ENCODE measurements around the gene L3MBTL4.

The L3MBTL4 gene

GRCh38 chr18:6139007-6139406 is 275.7 kb downstream of the L3MBTL4 start:
- TF ChIP-seq TCF12 (IDR thresholded peaks at IDR 0.05; ENCODE audit: low read depth), result no peak
- TF ChIP-seq NFIC (IDR thresholded peaks at IDR 0.05), result no peak
- no peak for TF ChIP-seq TEAD4 (IDR thresholded peaks at IDR 0.05)
- no peak for TF ChIP-seq USF1 (IDR thresholded peaks at IDR 0.05)
- TF ChIP-seq CEBPB (IDR thresholded peaks at IDR 0.05), result no peak
- TF ChIP-seq, protein P1, sequence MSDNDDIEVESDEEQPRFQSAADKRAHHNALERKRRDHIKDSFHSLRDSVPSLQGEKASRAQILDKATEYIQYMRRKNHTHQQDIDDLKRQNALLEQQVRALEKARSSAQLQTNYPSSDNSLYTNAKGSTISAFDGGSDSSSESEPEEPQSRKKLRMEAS (IDR thresholded peaks at IDR 0.05), result no peak
- TF ChIP-seq FOXM1 (IDR thresholded peaks at IDR 0.05; ENCODE audit: borderline replicate concordance, low read depth), result no peak
- no peak for TF ChIP-seq RAD21 (IDR thresholded peaks at IDR 0.05; ENCODE audit: low read depth)
- TF ChIP-seq EGR1 (IDR thresholded peaks at IDR 0.05), result no peak
- TF ChIP-seq CREB1 (IDR thresholded peaks at IDR 0.05; ENCODE audit: low read depth), result no peak
- TF ChIP-seq YY1 (IDR thresholded peaks at IDR 0.05; ENCODE audit: low read depth), result no peak
- TF ChIP-seq EP300 (IDR thresholded peaks at IDR 0.05; ENCODE audit: borderline replicate concordance), result no peak
- no peak for TF ChIP-seq ZBTB7A (IDR thresholded peaks at IDR 0.05; ENCODE audit: low read depth)
- no peak for TF ChIP-seq TAF1 (IDR thresholded peaks at IDR 0.05; ENCODE audit: low read depth)
- TF ChIP-seq, protein P2, sequence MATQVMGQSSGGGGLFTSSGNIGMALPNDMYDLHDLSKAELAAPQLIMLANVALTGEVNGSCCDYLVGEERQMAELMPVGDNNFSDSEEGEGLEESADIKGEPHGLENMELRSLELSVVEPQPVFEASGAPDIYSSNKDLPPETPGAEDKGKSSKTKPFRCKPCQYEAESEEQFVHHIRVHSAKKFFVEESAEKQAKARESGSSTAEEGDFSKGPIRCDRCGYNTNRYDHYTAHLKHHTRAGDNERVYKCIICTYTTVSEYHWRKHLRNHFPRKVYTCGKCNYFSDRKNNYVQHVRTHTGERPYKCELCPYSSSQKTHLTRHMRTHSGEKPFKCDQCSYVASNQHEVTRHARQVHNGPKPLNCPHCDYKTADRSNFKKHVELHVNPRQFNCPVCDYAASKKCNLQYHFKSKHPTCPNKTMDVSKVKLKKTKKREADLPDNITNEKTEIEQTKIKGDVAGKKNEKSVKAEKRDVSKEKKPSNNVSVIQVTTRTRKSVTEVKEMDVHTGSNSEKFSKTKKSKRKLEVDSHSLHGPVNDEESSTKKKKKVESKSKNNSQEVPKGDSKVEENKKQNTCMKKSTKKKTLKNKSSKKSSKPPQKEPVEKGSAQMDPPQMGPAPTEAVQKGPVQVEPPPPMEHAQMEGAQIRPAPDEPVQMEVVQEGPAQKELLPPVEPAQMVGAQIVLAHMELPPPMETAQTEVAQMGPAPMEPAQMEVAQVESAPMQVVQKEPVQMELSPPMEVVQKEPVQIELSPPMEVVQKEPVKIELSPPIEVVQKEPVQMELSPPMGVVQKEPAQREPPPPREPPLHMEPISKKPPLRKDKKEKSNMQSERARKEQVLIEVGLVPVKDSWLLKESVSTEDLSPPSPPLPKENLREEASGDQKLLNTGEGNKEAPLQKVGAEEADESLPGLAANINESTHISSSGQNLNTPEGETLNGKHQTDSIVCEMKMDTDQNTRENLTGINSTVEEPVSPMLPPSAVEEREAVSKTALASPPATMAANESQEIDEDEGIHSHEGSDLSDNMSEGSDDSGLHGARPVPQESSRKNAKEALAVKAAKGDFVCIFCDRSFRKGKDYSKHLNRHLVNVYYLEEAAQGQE (IDR thresholded peaks at IDR 0.05; ENCODE audit: low read depth), result no peak

DNA sequence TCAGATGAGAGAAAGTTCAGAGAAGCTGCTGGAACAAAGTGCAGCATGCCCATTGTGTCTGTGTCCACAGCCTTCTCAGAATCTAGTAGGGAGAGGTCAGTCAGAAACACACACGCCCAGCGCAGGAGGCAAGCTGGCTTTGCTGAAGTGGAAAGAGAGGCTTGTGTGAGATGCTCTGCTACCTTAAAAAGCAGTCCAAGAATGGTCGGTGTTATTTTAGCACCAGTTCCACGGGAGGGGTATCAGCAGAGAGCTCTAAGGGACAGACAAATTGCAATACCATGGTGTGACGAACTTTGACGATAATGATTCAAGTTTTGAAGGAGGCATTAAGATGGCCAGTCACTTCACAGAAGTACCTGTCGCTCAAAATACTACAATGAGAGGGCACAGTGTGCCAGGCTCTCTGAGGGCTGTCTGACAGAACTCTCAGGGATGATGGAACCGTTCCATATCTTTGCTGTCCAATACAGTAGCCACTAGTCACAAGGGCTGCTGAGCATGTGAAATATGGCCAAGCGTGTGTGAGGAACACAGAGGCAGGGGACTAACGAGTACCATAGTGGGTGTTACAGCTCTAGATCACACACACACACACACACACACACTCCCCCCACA is 281.9 kb downstream of the L3MBTL4 start:
- TF ChIP-seq USF1 (IDR thresholded peaks at IDR 0.05) (no peak), TEAD4 (IDR thresholded peaks at IDR 0.05) (no peak), EGR1 (IDR thresholded peaks at IDR 0.05) (no peak), EP300 (IDR thresholded peaks at IDR 0.05; ENCODE audit: borderline replicate concordance) (no peak), ZBTB7A (IDR thresholded peaks at IDR 0.05; ENCODE audit: low read depth) (no peak), NFIC (IDR thresholded peaks at IDR 0.05) (no peak), RAD21 (IDR thresholded peaks at IDR 0.05; ENCODE audit: low read depth) (no peak)

DNA sequence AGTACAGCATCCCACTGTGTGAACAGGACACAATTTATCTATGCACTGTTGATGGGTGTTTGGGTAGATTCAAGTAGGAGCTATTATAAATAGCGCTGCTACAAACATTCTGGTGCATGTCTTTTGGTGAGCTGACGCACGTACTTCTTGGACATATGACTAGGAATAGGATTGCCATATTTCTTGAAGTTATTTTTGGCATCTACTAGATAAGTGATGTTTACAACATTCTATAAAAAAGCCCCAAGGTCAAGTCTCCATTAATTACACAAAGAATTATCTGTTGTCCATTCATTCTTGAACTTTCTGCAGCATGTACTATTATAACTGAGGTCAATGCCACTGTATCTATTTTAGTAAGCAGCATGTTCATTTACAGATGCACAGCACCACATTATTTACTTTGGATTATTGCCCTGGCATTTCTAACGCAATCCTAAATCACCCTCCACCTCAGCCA is 293.9 kb downstream of the L3MBTL4 start:
- no peak for TF ChIP-seq CREB1 (IDR thresholded peaks at IDR 0.05; ENCODE audit: low read depth)
- TF ChIP-seq, protein P1 (IDR thresholded peaks at IDR 0.05), result no peak
- no peak for TF ChIP-seq EGR1 (IDR thresholded peaks at IDR 0.05)
- no peak for TF ChIP-seq ZBTB7A (IDR thresholded peaks at IDR 0.05; ENCODE audit: low read depth)
- TF ChIP-seq TAF1 (IDR thresholded peaks at IDR 0.05; ENCODE audit: low read depth), result no peak
- TF ChIP-seq USF1 (IDR thresholded peaks at IDR 0.05), result no peak
- no peak for TF ChIP-seq YY1 (IDR thresholded peaks at IDR 0.05; ENCODE audit: low read depth)
- no peak for TF ChIP-seq TEAD4 (IDR thresholded peaks at IDR 0.05)
- TF ChIP-seq NFIC (IDR thresholded peaks at IDR 0.05), result no peak
- TF ChIP-seq RAD21 (IDR thresholded peaks at IDR 0.05; ENCODE audit: low read depth), result no peak
- TF ChIP-seq CEBPB (IDR thresholded peaks at IDR 0.05), result no peak
- TF ChIP-seq FOXM1 (IDR thresholded peaks at IDR 0.05; ENCODE audit: borderline replicate concordance, low read depth), result no peak
- TF ChIP-seq EP300 (IDR thresholded peaks at IDR 0.05; ENCODE audit: borderline replicate concordance), result no peak
- no peak for TF ChIP-seq TCF12 (IDR thresholded peaks at IDR 0.05; ENCODE audit: low read depth)
- TF ChIP-seq, protein P2 (IDR thresholded peaks at IDR 0.05; ENCODE audit: low read depth), result no peak

DNA sequence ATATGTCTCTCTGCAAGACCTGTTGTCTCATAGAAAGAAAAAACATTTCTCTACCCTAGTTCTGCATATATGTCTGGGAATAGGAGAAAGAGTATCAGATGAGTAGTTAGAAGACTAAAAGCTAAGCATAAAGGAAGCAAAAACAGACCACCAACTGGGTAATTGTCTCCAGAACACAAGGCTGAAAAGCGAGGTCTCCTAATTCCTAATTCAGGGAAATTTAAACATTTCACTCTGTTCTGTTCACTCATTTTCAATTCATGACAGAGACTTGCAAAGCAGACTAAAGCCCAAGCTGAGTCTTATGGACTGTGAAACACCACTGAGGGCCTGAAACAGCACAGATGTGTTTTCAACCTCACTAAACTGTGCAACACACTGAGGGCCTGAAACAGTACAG is 294.9 kb downstream of the L3MBTL4 start:
- no peak for TF ChIP-seq TCF12 (IDR thresholded peaks at IDR 0.05; ENCODE audit: low read depth)
- TF ChIP-seq, protein P1 (IDR thresholded peaks at IDR 0.05), result no peak
- TF ChIP-seq USF1 (IDR thresholded peaks at IDR 0.05), result no peak
- TF ChIP-seq TAF1 (IDR thresholded peaks at IDR 0.05; ENCODE audit: low read depth), result no peak
- TF ChIP-seq FOXM1 (IDR thresholded peaks at IDR 0.05; ENCODE audit: borderline replicate concordance, low read depth), result no peak
- TF ChIP-seq CEBPB (IDR thresholded peaks at IDR 0.05), result no peak

DNA sequence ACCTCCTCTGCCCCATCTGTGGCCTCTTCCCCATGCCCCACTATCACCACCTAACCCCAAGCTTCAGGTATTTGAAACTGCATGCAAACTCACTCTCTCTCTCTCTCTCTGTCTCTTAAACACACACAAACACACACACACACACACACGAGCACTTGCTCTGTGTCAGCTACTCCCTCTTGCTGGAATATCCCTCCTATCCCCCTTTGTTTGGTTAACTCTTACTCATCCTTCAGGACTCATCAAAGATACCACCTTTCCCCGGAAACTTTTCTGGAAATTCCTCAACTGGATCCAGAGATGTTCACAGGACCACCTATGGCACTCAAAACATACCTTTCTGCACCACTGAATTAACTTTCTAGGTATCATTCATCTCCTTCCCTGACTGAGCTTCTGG is 296.6 kb downstream of the L3MBTL4 start:
- TF ChIP-seq CREB1 (IDR thresholded peaks at IDR 0.05; ENCODE audit: low read depth) (no peak), YY1 (IDR thresholded peaks at IDR 0.05; ENCODE audit: low read depth) (no peak), NFIC (IDR thresholded peaks at IDR 0.05) (no peak), TCF12 (IDR thresholded peaks at IDR 0.05; ENCODE audit: low read depth) (no peak), EP300 (IDR thresholded peaks at IDR 0.05; ENCODE audit: borderline replicate concordance) (no peak), FOXM1 (IDR thresholded peaks at IDR 0.05; ENCODE audit: borderline replicate concordance, low read depth) (no peak), EGR1 (IDR thresholded peaks at IDR 0.05) (no peak)
